HG02870 (cell line): Measurements from ENCODE around the gene PELI1.
A peak's percentile ranks its signal among the peaks of the same experiment; 100 is the strongest.
"Not testable (repeated sequence)": the region's sequence is repeated elsewhere in the genome, so short reads cannot be mapped to it uniquely, and the experiment has no call there.

Experiments
- ATAC-seq: cut with Tn5 transposase; IDR thresholded peaks from one replicate; pipeline ENCODE4 v1.9.1; 2021; ENCODE audit warnings: mild to moderate bottlenecking, moderate library complexity; ENCODE audit not compliant: unreplicated experiment

PELI1 gene

DNA sequence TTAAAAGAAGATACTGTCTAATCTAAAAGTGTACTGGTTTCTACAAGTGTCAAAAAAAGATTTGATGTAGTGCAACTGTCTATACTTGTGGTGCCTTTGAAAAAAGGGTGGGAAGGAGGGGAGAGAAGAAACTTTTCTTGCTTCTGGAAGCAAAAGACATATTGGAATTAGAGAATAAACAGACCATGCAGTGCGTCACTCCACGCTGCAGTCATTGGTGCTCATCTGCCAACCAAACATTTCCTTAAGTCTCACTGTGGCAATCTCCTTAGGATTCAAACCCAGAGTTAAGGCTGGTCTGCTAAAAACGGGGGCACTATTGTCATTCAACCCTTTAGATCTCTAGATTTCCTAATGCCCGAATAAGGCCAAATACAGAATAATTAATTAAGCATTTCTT is 50.9 kb downstream of the PELI1 start:
- ATAC-seq = no peak

DNA sequence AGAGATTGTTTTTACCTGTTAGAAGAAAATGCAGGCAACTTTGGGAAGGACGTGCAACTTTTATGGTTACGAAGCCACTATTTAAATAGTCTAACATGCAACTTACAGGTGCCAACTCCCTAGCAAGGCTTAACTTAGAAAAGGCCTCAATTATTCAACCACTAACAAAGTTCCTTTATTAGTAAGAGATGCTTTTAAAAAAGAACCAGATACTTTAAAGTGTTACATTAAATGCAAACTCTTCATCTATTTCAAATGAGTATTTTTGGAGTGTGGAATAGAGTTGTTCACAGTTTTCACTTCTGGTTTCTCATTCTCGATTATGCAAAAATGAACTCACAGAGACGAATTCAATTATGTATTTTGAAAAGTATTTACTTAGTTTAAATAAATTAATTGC is 51.7 kb downstream of the PELI1 start:
- peak; percentile 69 for ATAC-seq

DNA sequence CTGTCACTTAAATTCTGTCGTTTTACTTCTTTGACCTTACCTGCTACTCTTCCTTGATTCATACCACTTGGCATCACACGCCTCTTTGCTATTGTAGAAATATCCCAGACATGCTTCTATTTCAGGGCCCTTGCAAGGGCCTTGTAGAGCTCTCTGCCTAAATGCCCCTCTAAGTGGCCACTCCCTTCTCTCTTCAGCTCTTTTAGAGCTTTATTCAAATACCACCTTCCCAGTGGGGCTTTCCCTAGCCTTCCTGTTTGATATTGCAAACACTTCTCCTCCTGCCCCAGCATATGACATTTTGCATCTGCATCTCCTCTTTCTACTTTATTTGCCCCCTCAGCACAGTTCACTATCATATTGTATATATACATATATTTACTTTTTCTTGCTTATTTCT is 54.0 kb downstream of the PELI1 start:
- ATAC-seq = peak; percentile 48

DNA sequence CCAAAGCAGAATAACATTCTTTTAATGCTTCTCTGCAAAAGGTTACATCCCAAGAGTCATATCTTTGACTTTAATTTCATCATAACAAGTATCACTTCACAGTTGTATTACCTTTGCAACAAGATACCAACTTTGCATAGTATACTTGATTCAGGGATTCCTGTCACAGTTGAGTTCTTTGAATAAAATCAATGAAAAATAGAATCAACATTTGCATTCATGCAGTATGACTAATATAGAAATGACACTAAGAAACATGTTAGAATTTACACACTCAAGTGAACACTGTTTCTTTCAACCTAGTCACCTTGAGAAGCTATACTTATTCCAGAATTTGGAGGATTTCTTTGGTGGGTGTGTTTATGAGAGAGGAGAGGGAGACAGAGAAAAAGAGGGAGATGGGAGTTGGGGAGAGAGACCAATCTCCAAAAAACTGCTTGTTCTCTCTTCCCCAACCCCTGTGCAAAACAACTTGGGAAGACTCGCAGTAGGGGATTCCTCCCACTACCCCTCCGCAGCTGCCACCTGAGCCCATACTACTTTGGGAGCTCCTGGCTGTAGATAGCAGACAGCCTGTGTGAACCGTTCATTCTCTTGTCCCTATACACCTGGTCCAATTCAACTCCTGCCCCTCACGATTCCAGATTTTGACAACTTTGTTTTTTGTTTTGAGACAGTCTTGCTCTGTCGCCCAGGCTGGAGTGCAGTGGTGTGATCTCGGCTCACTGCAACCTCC is 57.7 kb downstream of the PELI1 start:
- peak; percentile 51 for ATAC-seq

DNA sequence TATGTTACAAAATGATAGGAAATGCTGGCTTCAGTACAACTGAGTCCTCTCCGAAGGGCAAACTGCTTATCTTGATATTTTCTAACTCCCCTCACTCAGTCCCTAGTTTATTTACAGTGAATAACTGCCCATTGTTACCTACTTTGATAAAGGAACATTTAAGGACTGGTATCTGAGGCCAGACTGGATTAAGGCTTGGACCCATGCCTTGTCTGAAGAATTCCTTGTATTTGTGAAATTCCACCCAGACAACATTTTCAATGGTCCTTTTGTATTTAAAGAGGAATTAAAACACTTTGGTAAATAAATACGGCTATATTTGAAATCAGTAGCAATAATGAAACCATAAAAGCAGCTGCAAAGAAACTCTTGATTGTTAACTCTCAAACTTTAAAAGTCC is 58.3 kb downstream of the PELI1 start:
- no peak for ATAC-seq

DNA sequence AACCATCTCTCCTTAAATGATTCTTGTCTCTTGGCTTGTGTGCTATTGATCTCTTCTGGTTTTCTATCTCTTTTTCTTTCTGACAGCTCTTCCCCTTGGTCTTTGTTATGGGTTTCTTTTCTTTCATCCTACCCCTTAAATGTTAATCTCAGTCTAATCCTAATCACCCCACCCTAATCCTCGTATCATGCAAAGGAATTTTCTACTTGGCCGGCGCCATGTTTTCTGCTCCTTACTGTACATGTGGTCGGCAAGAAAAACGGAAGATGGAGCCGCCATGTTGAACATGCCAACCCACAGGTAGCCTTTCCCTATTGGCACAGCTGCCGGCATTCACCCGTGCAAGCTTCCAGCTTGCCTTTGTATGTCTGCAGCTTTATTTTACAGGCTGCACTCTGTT is 63.2 kb downstream of the PELI1 start:
- no peak for ATAC-seq

DNA sequence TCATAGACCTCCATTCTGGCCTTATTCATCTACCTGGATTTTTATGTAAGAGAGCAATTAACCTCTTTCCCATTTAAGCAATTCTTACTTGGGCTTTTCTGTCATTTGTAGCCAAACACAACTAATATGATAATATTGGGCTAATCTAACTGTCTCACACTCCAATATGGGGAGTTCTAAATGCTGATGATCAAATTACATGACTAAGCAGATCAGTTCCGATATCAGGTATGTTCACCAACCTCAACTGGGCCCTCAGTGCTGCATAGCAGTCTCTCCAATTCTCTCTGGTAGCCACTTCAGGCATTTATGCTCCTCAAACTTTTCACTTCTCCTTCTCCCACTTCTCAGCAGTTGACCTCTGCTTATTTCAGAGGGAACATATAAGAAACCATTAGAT is 64.0 kb downstream of the PELI1 start:
- no peak for ATAC-seq

DNA sequence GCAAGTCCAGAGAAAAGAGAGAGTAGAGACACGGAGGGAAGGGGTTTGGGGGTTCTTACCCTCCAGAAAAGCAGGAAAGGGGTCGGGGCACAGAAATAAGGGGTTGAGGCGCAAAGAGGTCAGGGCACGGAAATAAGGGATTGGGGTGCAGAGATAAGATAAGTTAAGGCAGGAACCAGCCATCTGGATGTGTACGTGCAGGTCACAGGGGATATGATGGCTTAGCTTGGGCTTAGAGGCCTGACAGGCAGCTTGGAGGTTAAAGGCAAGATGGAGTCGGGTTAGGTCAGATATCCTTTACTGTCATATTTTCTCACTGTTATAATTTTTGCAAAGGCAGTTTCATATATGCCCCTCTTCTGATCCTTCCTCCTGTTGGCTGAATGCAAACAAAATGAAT is 64.5 kb downstream of the PELI1 start:
- ATAC-seq = not testable (repeated sequence)

DNA sequence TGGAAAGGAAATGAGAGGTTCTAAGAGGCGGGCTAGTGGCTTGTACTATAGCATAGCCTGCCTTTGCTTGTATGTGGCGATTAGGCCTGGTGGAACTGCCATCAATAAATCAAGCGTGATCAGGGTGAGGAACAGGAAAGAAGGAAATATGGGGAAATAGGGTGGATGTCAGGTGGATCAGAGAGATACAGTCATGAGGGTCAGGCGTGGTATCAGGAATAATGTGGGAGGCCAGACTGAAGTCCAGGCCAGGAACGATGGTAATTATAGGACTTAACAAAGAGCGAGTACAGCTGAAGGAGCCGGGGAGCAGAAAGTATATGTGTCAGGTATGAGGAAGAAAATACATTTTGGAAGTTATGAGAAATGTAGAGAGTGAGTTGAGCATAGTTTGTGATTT is 67.4 kb downstream of the PELI1 start:
- ATAC-seq = not testable (repeated sequence)

DNA sequence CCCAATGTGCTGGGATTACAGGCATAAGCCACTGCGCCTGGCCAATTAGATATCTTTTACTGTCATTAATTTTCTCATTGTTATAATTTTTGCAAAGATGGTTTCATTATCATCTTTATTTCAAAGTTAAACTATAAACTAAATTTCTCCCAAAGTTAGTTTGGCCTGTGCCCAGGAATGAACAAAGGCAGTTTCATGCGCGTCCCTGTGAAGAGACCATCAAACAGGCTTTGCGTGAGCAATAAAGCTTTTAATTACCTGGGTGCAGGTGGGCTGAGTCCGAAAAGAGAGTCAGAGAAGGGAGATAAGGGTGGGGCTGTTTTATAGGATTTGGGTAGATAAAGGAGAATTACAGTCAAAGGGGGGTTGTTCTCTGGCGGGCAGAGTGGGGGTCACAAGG is 69.6 kb downstream of the PELI1 start:
- not testable (repeated sequence) for ATAC-seq

DNA sequence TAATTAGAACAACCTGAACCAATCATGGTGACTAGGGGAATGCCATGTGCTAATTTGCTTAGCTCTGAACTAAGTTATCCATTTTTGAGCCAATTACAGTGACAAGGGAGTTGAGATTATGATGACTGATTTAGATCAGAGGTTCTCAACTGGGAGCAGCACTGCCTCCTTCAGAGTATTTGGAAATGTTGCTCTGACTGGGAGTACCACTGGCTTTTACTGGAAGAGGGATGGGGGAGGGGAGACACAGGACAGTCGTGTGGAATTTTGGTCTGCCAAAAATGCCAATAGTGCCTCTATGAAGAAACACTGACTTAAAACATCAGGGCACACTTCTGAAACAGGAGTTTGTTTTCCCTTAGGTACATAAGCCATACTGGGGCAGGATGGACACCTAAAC is 76.9 kb downstream of the PELI1 start:
- no peak for ATAC-seq

DNA sequence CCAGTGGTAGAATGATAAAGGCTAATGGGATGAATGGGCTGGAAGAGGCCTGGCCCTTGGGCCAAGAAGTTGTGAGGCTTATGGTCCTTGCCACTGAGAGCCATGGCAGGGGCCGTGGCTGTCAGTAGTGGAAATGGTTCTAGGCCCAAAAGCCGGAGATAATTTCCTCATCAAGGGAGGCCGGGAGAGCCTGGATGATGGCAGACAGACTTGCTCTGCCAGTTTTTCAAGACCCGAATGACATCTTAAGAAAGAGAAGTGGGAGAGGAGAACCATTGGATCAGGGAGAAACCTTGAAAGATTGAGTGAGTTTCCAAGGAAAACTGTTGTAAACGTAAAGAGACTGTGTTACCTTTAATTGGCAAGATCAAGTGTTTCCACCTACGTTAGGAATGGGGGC is 78.7 kb downstream of the PELI1 start:
- no peak for ATAC-seq

DNA sequence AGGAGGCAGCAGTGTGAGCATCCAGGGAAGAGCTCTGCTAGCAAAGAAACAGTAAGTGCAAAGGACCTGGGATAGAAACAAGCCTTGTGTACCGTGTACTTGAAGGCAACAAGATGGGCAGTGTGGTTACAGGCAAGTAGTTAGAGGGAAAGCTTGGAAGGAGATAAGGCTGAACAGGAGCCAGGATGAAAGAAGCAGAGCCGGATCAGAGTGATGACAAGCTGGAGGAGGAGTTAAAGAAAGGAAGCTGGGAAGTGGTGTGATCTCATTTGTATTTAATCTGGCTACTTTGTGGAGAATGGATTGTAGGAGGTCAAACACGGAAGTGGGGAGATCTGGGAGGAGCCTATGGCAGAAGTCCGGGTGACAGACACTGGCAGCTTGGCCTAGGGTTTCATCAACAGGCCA is 80.3 kb downstream of the PELI1 start:
- no peak for ATAC-seq

DNA sequence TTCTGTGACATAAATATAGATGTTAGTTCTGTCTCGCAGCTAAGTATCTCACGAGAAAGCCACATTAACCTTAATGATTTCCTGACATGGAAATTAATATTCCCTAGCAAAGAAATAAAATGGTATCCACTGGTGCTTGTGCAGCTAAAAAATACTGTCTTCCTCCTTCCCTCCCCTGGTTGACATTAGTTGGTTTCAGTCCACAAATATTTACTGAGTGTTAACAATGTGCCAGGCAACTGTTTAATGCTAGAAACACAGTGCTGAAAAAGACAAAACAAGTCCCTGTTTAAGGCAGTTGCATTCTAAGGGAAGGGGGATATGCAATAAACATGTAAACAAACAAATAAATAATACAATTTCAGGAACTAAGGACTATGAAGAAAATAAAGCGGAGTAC is 80.8 kb downstream of the PELI1 start:
- ATAC-seq = no peak

DNA sequence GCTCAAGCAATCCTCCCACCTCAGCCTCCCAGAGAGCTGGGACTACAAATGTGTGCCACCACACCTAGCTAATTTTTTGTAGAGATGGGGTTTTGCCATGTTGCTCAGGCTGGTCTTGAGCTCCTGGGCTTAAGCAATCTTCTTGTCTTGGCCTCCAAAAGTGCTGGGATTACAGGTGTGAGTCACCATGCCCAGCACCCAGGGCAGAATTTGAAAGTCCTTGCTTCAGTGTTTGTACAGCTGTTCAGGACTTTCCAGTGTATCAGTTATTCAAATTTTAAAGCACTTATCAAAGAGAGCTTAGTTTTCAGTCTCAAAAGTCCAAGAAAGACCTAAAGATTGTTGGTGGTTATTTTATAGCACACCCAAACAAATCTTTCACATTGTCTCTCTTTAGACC is 81.4 kb downstream of the PELI1 start:
- peak; percentile 53 for ATAC-seq

DNA sequence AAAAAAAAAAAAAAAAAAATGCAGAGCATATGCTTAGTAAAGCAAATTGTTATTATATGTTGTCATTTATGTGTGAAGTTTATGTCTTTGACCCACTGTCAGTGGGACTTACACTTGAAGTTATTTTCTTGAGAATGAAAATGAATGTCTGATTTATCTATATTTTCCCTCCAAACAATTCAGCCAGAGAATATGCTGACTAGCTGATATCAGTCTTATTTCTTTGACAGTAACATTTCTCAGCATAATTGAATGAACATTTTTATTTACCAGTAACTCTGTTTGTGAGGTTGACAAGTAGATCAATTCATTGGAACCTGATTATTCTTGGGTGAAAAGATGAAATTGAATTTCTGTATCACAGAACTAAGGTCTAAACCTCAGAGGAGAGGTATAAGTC is 85.0 kb downstream of the PELI1 start:
- no peak for ATAC-seq

DNA sequence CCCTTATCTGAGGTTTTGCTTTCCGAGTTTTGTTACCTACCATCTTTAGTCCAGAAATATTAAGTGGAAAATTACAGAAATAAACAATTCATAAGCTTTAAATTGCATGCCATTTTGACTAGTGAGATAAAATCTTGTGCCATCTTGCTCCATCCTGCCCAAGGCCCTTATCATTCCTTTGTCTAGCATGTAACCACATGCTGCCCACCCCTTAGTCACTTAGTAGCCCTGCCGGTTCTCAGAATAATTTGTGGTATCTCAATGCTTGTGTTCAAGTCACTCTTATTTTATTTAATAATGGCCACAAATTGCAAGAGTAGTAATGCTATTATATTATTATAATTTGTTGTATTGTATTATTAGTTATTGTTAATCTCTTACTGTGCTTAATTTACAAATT is 88.2 kb downstream of the PELI1 start:
- no peak for ATAC-seq

DNA sequence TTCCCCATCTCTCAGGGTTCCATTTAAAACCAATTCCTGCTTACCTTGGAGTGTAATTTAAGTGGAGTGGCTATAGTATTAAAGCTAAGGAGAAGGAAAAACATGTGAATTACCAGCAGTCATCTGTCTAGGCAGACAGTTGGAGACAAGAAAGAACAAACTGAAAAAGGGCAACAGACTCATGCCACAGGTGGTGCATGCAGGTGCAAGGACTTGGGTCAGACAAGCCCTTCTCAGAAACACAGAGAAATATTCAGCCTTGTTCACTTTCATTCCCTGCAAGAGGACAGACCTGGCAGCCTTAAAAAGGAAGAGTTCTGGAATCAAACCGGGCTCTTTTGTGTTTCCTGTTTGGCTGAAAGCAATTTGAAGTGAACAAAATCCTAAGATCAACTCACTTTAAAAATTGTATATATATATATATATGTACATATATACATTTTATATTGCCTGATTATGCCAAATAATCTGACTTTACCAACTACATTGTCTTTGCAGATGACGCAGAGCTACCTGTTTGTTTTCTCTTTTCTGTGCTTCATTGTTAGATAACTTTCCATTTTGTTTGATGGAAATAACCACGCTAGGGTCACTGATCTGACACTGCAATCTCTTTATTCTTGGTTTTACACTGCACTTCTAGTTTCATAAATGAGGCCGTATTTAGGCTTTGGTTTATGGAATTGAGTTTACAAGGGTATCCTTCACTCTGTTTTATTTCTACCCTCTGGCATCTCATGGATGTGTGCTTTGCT is 89.9 kb downstream of the PELI1 start:
- no peak for ATAC-seq

DNA sequence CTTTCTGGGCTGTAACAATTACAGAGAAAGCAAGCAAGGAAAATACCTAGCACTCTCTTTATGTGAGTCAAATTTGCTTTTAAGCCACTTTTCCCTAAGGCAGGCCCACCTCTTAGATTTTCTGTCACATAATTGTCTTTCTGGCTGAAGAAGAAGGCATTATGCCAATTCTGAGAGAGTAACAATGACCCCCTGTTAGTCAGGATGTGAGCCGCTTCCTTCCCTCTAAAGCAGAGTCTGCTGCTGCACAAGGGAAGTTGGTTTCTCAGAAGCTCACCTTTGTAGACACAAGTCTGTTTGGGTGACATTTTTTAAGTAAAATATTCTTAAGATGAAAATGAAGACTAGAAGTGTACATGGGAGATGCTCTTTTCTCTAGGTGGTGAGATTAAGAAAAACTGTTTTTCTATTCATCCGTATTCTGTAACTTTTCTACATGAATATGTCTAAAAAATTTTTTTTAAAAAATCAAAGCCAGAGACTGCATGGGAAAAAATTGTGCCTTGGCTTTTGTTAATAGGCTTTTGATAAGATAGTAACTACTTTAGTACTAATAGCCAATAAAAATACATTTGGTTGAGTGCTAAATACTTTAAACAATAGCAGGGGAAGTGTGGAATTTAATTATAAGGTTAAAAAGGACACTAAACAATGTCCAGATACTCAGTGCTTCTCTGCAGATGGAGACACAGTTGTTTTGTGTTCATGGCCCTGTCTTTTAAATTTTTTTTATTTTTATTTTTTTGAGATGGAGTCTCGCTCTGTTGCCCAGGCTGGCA is 91.6 kb downstream of the PELI1 start:
- no peak for ATAC-seq

DNA sequence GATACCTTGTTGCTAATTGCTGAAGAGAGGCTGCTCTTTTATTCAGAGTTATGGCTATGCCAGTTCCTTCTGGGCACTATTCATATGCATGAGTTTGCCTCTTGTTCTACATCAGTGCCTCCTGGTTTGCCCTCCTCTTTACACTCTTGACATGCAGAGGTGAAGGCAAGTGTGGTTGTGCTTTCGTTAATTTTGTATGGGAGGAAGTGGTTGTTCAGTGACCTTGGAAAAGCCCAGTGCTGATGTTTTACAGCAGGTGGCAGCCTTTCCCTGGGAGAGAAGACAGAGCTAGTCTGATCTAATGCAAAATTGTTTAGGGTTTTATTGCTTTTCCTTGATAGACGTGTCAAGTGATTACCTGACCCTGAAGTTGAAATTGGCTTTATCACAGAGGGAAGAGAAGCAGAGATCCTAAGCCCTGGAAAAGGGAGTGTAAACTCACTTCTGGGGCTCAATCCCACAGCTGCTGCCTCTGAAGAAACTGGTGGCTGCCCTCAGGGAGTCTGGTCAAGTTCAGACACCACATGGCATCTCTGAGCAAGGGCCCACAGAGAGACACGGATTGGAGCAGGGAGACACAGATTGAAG is 94.5 kb downstream of the PELI1 start:
- ATAC-seq = peak; percentile 72

DNA sequence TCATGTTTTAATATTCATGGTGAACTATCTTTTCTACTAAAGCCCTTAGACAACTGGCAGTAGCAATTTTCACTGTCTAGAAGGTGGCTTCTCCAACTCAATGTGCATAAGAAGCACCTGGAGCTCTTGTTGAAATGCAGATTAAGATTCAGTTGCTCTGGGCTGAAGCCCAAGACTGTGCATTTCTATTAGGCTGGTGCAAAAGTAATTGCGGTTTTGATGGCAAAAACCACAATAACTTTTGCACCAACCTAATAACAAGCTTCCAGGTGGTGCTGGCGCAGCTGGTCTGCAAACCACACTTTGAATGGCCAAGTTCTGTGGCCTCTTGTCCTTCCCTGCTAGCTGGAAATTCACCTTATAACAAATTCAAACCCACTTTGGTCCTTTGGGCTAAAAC is 98.3 kb downstream of the PELI1 start:
- no peak for ATAC-seq
